Stimulated activated CD4-positive, alpha-beta T cell treated with anti-CD3 and anti-CD28 coated beads, Interleukin-1b, Interleukin-23, amount 100 ng/mL, for 24 hours (primary cell): Measurements from ENCODE around the gene MAD1L1.
"Not testable (repeated sequence)": the region's sequence is repeated elsewhere in the genome, so short reads cannot be mapped to it uniquely, and the experiment has no call there.

Experiments
- DNase-seq, 4 experiments: peaks; one replicate each; pipeline ENCODE4 v3.0.0-alpha.2; 2020; ENCODE audit warnings: low read depth in 4 of 4, low spot score in 1 of 4

MAD1L1 gene

DNA sequence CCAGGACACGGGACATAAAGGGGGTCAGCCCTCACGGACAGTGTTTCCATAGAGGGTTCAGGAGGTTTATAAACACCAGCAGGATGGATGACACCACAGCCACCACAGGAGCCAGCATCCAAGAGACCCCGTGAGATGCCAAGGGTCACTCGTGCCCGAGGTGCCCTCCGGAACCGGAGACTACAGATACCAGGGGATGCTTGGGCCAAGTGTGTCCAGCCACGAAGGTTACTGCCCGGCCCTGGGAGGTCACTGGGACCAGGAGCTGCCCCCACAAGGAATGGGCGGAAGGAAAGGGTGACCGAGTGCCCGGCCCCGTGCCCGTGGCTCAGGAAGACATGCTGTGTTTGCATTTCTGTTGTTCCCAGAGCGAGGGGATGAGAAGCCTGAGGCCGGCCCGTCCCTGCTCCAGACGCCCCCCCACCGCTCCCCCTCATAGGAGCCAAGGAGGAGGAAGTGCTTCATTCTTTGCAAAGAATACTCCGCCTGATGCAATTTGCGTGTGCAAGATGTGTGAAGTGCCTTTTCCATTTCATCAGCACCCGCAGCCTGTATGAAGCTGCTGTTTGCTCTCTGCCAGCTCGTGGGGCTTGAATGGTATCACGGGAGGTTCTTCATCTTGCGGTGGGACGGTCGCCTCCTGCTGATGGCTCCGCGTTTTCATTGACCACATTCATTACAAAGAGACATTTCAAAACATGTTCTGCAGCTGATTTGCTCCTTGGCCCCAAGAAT, 386.2 kb downstream of the MAD1L1 start:
- no peak for DNase-seq

DNA sequence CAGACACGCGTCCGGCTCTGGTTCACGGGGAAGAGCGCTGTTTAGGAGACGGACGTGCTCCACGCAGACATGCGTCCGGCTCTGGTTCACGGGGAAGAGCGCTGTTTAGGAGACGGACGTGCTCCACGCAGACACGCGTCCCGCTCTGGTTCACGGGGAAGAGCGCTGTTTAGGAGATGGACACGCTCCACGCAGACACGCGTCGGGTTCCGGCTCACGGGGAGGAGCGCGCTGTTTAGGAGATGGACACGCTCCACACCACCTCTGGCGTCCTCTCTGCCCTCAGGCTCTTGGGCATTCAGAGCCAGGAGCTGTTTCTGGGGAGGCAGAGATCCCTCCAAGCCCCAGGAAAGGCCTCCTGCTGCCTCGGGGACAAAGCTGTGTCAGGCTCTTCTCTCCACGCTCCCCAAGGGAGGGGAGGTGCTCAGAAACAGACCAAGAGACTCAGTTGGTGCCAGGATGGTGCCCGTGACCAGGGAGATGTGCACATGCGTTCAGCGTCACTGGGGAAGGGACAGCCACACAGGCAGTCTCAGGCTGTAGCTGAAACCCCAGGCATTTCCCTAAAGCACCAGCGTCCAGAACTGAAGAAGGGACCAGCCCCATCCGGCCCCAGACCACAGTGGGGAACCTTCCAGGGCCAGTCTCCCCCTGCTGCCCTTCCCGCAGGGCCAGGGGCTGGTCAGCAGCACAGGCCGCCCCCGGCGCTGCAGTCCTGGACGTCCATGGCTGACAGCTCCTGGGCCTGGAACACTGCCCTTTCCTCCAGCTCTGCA, 387.0 kb downstream of the MAD1L1 start:
- DNase-seq, result no peak

DNA sequence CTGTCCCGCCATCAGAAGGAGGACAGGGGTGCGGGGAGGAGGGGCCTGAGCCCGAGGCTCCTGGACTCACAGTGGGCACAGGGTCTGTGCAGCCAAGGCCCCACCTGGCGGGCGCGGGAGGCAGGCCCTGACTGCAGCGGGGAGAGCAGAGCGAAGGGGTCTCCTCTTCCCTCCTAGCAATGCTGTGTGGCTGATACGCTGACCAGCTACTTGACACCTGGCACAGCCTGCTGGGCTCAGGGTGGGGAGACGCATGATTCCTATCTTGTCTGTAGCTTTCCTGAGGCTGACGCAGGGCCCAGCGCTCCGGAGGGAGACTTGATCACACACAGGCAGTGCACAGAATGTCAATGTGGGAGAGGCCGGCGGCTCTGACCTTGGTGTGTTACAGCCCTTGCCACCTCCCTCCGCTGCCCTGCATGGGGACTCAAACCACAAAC, 387.8 kb downstream of the MAD1L1 start:
- no peak for DNase-seq

DNA sequence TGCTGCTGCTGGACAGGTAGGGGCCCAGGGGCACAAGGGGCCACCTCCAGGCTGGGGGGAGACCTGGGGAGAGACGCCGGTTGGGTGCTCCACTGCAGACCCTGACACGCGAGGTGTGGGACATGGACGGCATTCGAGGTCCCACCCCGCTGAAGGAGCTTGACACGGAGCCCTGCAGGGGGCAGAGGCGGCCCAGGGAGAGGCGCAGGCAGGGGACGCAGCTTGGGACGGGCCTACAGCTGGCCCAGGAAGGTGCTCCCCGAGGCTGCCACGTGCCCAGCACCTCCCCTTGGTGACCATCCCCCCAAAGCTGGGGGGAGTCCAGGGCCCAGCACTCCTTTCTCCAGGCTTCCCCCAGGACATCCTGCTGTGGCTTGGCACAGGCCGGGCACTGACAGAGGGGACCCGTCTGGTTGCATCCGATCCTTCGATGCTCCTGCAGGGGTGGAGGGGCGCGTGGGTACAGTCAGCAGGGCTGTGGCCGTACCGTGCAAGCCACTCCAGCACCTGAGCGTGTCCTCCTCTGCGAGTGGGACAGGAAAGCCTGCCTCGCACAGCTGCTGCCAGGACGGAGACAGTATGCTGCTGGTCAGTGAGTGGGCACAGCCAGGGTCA, 388.3 kb downstream of the MAD1L1 start:
- DNase-seq, result no peak

DNA sequence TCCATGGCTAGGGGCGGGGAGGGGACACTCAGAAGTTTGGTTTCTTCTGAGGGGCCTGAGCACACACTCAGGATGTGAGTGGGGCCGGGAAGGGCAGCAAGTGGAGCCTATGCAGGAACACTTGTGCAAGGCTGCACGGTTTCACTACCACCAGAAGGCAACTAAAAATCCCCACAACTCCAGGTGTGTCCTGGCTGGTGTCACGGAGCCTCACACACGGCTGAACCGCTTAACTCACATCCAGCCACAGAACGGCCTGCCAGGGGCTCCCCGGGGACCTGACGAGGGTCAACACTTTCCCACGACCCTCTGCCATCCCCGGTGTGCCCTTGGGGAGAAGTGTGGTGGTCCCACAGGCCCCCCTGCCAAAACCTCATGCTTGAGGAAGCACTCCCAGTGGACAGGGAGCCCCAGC, 388.8 kb downstream of the MAD1L1 start:
- no peak for DNase-seq

GRCh38 chr7:1843271-1843861, 389.4 kb downstream of the MAD1L1 start:
- DNase-seq, result no peak

DNA sequence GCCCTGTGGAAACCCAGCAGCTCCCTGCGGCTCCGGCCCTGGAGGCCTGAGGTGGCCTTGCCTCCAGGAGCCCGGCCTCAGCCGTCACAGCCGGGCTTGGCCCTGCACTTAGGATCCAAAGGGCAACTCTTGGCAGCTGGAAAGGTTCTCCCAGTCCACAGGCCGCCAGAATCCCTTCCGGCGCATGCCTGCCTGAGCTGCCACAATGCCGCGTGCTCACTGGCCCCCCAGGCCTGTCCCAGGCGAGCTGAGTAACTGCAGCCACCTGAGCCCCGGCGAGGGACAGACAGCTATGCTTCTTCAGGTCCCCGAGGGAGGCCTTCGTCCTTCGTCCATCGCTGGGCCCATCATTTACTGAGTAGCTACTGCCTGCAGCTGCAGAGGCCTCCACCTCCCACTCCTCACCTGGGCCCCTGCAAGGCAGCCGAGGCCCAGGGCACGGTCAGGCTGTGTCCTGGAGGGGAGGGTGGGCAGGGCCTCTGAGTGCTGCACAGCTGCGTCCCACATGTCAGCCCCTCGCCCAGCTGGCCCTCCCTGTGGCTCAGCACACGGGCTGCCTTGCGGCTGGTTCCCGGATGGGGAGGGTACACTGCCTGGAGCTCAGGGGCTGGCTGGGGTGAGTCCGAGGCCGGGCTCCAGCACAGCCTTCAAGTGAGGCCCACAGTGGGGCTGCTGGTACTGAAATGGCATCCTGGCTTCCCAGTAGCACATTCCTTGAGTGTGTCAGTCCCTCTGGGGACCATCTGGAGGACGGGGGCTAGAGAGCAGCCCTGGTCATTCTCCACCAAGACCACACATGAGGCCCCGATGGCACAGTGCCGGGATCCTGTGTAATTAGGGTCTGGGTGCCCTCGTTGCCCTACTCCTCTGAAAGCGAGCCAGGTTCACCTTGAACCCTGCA, 390.2 kb downstream of the MAD1L1 start:
- DNase-seq, result no peak

- DNase-seq, result not testable (repeated sequence)
Observed at GRCh38 chr7:1841286-1842021, 391.3 kb downstream of the MAD1L1 start.

- DNase-seq, result not testable (repeated sequence)
Observed at GRCh38 chr7:1840744-1841143, 392.0 kb downstream of the MAD1L1 start.

DNA sequence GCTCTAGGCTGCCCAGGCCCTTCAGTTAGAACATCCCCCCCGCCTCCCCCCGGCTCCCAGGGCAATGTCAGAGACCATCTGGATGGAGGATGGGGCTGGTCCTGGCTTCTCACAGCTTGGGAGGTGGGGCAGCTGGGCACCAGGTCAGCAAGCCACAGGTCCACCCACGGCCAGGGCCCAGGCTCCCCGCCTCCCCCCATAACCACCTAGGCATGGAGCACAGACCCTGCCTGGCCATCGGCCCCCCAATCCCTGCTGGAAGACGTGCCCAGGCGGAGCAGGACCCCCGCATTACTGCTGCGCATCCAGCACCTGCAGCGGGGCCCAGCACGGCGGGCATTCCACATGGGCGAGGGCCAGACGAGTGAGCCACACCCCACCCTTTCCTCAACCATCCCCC, 393.0 kb downstream of the MAD1L1 start:
- no peak for DNase-seq

- DNase-seq, result not testable (repeated sequence)
Observed at GRCh38 chr7:1838911-1839531, 393.7 kb downstream of the MAD1L1 start.

- not testable (repeated sequence) for DNase-seq
Observed at GRCh38 chr7:1838544-1838872, 394.2 kb downstream of the MAD1L1 start.

GRCh38 chr7:1837696-1838543, 394.8 kb downstream of the MAD1L1 start:
- DNase-seq, result not testable (repeated sequence)

- not testable (repeated sequence) for DNase-seq
Observed at GRCh38 chr7:1831933-1832535, 400.7 kb downstream of the MAD1L1 start.

DNA sequence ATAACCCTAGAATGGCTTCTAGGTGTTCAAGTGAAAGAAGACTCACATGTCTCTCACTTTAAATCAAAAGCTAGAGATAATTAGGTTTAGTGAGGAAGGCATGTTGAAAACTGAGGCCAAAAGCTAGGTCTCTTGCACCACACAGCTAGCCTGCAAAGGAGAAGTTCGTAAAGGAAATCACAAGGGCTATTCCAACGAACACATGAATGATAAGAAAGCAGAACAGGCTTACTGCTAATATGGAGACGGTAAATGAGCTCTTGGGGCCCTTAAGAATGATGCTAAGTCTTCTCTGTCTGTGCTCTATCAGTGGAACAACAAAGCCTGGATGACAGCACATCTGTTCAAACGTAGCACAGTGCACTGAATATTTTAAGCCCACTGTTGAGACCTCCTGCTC, 401.3 kb downstream of the MAD1L1 start:
- DNase-seq, result not testable (repeated sequence)

- DNase-seq, result not testable (repeated sequence)
Observed at GRCh38 chr7:1829668-1830067, 403.1 kb downstream of the MAD1L1 start.

DNA sequence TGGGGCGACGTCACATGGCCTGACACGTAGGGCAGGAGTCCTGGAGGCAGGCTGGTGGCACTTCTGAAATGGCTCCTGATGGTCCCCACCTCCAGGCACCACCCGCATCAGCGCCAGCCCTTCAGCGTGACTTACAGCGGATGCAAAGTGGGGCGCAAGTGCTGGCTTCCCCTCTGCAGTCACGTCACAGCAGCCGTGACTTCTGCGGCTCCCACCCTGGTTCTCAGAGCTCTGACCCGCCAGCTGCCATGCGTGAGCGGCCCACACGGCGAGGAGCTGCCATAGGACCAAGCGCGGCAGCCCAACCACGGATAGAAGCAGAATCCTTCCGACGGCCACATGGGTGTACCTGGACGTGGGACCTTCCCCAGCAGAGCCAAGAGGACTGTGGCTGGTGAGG, 403.6 kb downstream of the MAD1L1 start:
- no peak for DNase-seq

- DNase-seq, result not testable (repeated sequence)
Observed at GRCh38 chr7:1828170-1828569, 404.6 kb downstream of the MAD1L1 start.
